ENCODE measurements around the gene NLGN4Y. TPM values are rescaled to one million over a fixed set of nuclear protein-coding genes. Genes with fewer than 3 reads are reported as not detected.

The NLGN4Y gene
- total and polyA plus RNA-seq, 8 donors, result 0.25 to 3.1 (median 1.7) TPM; not detected in 3

GRCh38 chrY:14628208-14628607 lies 103.9 kb downstream of the NLGN4Y start:
- H3K36me3 ChIP-seq, result no peaks in the 10 kb centered on the region
- DNase-seq, result no peak
- H3K27ac ChIP-seq, result no peak overlapping the region
- H3K4me3 ChIP-seq, result no peak overlapping the region
- no peak for TF ChIP-seq CTCF (IDR thresholded peaks at IDR 0.05)
- TF ChIP-seq POLR2A (IDR thresholded peaks at IDR 0.05), result no peak
- no peak for TF ChIP-seq POLR2AphosphoS5 (IDR thresholded peaks at IDR 0.05)
- TF ChIP-seq EP300 (IDR thresholded peaks at IDR 0.05), result no peak
- 64 to 67% (median 65%) methylated on average over 6 of the region's 6 CpGs; no CpG with 5 or more reads in 2 of the 5 donors for WGBS, 5 donors
- H3K27me3 ChIP-seq, result no peaks in the 10 kb centered on the region
- H3K4me1 ChIP-seq, result no peaks in the 10 kb centered on the region
- no peaks in the 10 kb centered on the region for H3K9me3 ChIP-seq
- intact Hi-C loops (cut with DNase I; ENCODE audit: low total_unique reads), result no loop called here

- Histone ChIP-seq H3K4me1 (no peaks in the 10 kb centered on the region), H3K27ac (no peak overlapping the region), H3K36me3 (no peaks in the 10 kb centered on the region), H3K27me3 (no peaks in the 10 kb centered on the region), H3K4me3 (no peak overlapping the region), H3K9me3 (no peaks in the 10 kb centered on the region)
- intact Hi-C loops (cut with DNase I; ENCODE audit: low total_unique reads), result no loop called here
- DNase-seq, result no peak
- WGBS, 5 donors, result 43 to 57% (median 49%) methylated on average over 1 of the region's 1 CpG; no CpG with 5 or more reads in 2 of the 5 donors
- no peak for TF ChIP-seq POLR2AphosphoS5 (IDR thresholded peaks at IDR 0.05)
- no peak for TF ChIP-seq EP300 (IDR thresholded peaks at IDR 0.05)
- no peak for TF ChIP-seq POLR2A (IDR thresholded peaks at IDR 0.05)
- no peak for TF ChIP-seq CTCF (IDR thresholded peaks at IDR 0.05)
Observed at GRCh38 chrY:14631676-14632075, 107.3 kb downstream of the NLGN4Y start.

GRCh38 chrY:14633718-14634117 lies 109.4 kb downstream of the NLGN4Y start:
- intact Hi-C loops (cut with DNase I; ENCODE audit: low total_unique reads), result no loop called here
- Histone ChIP-seq H3K36me3 (no peaks in the 10 kb centered on the region), H3K27ac (no peak overlapping the region), H3K9me3 (no peaks in the 10 kb centered on the region), H3K4me1 (no peaks in the 10 kb centered on the region), H3K27me3 (no peaks in the 10 kb centered on the region), H3K4me3 (no peak overlapping the region)
- no peak for TF ChIP-seq EP300 (IDR thresholded peaks at IDR 0.05)
- TF ChIP-seq POLR2AphosphoS5 (IDR thresholded peaks at IDR 0.05), result no peak
- TF ChIP-seq CTCF (IDR thresholded peaks at IDR 0.05), result no peak
- TF ChIP-seq POLR2A (IDR thresholded peaks at IDR 0.05), result no peak
- no peak for DNase-seq
- WGBS, 5 donors, result 73 to 79% (median 79%) methylated on average over 2 of the region's 2 CpGs; no CpG with 5 or more reads in 2 of the 5 donors

- Histone ChIP-seq H3K27me3 (no peaks in the 10 kb centered on the region), H3K4me1 (no peaks in the 10 kb centered on the region), H3K27ac (no peak overlapping the region), H3K36me3 (no peaks in the 10 kb centered on the region), H3K4me3 (no peak overlapping the region), H3K9me3 (no peaks in the 10 kb centered on the region)
- no peak for DNase-seq
- intact Hi-C loops (cut with DNase I; ENCODE audit: low total_unique reads), result no loop called here
- TF ChIP-seq CTCF (IDR thresholded peaks at IDR 0.05) (no peak), POLR2AphosphoS5 (IDR thresholded peaks at IDR 0.05) (no peak), EP300 (IDR thresholded peaks at IDR 0.05) (no peak), POLR2A (IDR thresholded peaks at IDR 0.05) (no peak)
Observed at GRCh38 chrY:14634954-14635353, 110.6 kb downstream of the NLGN4Y start.

Measured in stomach (tissue), 9 donors.